Dedifferentiated amniotic fluid mesenchymal stem cell (primary cell): ENCODE measurements around the gene P4HA2.
"Not testable (repeated sequence)": the region's sequence is repeated elsewhere in the genome, so short reads cannot be mapped to it uniquely, and the experiment has no call there.

Source experiments
- DNase-seq: peaks from one replicate; pipeline ENCODE4 v3.0.0-alpha.2; 2016; ENCODE audit errors: extremely low spot score

P4HA2 gene

GRCh38 chr5:132202711-132203463, 24.8 kb downstream of the P4HA2 start:
- no peak for DNase-seq

- no peak for DNase-seq
Measured at GRCh38 chr5:132199116-132199680, 28.5 kb downstream of the P4HA2 start.

- no peak for DNase-seq
Measured at GRCh38 chr5:132198571-132198970, 29.1 kb downstream of the P4HA2 start.

- DNase-seq, result no peak
Measured at GRCh38 chr5:132195727-132196126, 31.9 kb downstream of the P4HA2 start.

GRCh38 chr5:132193165-132193694, 34.4 kb downstream of the P4HA2 start:
- DNase-seq, result no peak

GRCh38 chr5:132190161-132190817, 37.4 kb downstream of the P4HA2 start:
- DNase-seq, result peak; percentile 50

GRCh38 chr5:132184588-132184987, 43.1 kb downstream of the P4HA2 start:
- no peak for DNase-seq

GRCh38 chr5:132183723-132184122, 43.9 kb downstream of the P4HA2 start:
- DNase-seq, result no peak

- no peak for DNase-seq
Measured at GRCh38 chr5:132182359-132183040, 45.2 kb downstream of the P4HA2 start.

- DNase-seq, result no peak
Measured at GRCh38 chr5:132181011-132181629, 46.5 kb downstream of the P4HA2 start.

- DNase-seq, result peak; percentile 72
Measured at GRCh38 chr5:132180134-132180745, 47.4 kb downstream of the P4HA2 start.

GRCh38 chr5:132179405-132179804, 48.2 kb downstream of the P4HA2 start:
- no peak for DNase-seq

GRCh38 chr5:132177691-132178149, 49.9 kb downstream of the P4HA2 start:
- no peak for DNase-seq

- DNase-seq, result no peak
Measured at GRCh38 chr5:132176987-132177386, 50.7 kb downstream of the P4HA2 start.

- DNase-seq, result no peak
Measured at GRCh38 chr5:132176521-132176945, 51.1 kb downstream of the P4HA2 start.

GRCh38 chr5:132162945-132163344, 64.7 kb downstream of the P4HA2 start:
- no peak for DNase-seq

- not testable (repeated sequence) for DNase-seq
Measured at GRCh38 chr5:132161574-132162326, 65.9 kb downstream of the P4HA2 start.

GRCh38 chr5:132156413-132156812, 71.2 kb downstream of the P4HA2 start:
- DNase-seq, result no peak

- no peak for DNase-seq
Measured at GRCh38 chr5:132150565-132150964, 77.1 kb downstream of the P4HA2 start.

- DNase-seq, result no peak
Measured at GRCh38 chr5:132147663-132148062, 80.0 kb downstream of the P4HA2 start.
